Sigmoid colon (tissue), 7 donors: ENCODE measurements around the gene GRB10. TPM values are rescaled to one million over a fixed set of nuclear protein-coding genes. Genes with fewer than 3 reads are reported as not detected.
A peak's percentile ranks its signal among the peaks of the same experiment; 100 is the strongest.

ENCODE experiments used
- DNase-seq: peaks from one replicate; pipeline ENCODE4 v3.0.0-alpha.2; 2019
- H3K27ac ChIP-seq, 4 donors: fragments of 200-600 bp; sonication (generic); one replicate each; pipeline ENCODE4 v1.5.1; 2016 to 2019; ENCODE audit warnings: mild to moderate bottlenecking in 1 of 4
- H3K27me3 ChIP-seq, 3 donors: fragments of 200-600 bp; sonication (generic); one replicate each; pipeline ENCODE4 v1.5.1; 2019; ENCODE audit warnings: mild to moderate bottlenecking in 1 of 3
- H3K36me3 ChIP-seq, 4 donors: fragments of 200-600 bp; sonication (generic); one replicate each; pipeline ENCODE4 v1.5.1; 2016 to 2019
- H3K4me1 ChIP-seq, 4 donors: fragments of 200-600 bp; sonication (generic); one replicate each; pipeline ENCODE4 v1.5.1; 2017 to 2019
- H3K4me3 ChIP-seq, 4 donors: fragments of 200-600 bp; sonication (generic); one replicate each; pipeline ENCODE4 v1.5.1; 2017 to 2019; ENCODE audit warnings: mild to moderate bottlenecking in 2 of 4, moderate library complexity in 1 of 4
- H3K9me3 ChIP-seq, 4 donors: fragments of 200-600 bp in 3 of 4; sonication (generic) in 3 of 4; one replicate each; pipeline versions ENCODE4 v1.5.1 to v1.6.1; 2013 to 2019
- EP300 ChIP-seq, 4 donors: sonication (generic); formaldehyde crosslinking; IDR thresholded peaks; one replicate each; pipeline ENCODE4 v1.6.1; 2017; ENCODE audit warnings: antibody characterized with exemption in 4 of 4
- POLR2A ChIP-seq, 2 donors: fragments of 450-650 bp; IDR thresholded peaks; one replicate each; pipeline ENCODE4 v1.6.1; 2016; ENCODE audit warnings: antibody characterized with exemption in 2 of 2, mild to moderate bottlenecking in 2 of 2, moderate library complexity in 2 of 2
- POLR2AphosphoS5 ChIP-seq, 4 donors: sonication (generic); formaldehyde crosslinking; IDR thresholded peaks; one replicate each; pipeline ENCODE4 v1.6.1; 2017; ENCODE audit warnings: antibody characterized with exemption in 4 of 4
- WGBS, 2 donors: extraction: QIAGEN DNeasy Blood & Tissue Kit; methylation state at CpG; one replicate each; pipeline ENCODE4 v1.1.7; 2013; 5-methylcytosine and 5-hydroxymethylcytosine counted together
- intact Hi-C: fragments of 100-400 bp; cut with DNase I; formaldehyde crosslinking; loops from one replicate; pipeline ENCODE4 v1.15.1; 2023
- polyA plus RNA-seq, 3 donors: library from polyadenylated mRNA; stranded (reverse); fragments of 200-250 nt; gene quantifications; one replicate each; pipeline ENCODE4 v1.2.3, GENCODE V29; 2013
- total RNA-seq, 4 donors: library from RNA; depleted of rRNA; stranded (reverse); fragments of >200 nt; gene quantifications; one replicate each; pipeline ENCODE4 v1.1.0, GENCODE V29; 2016
- TF ChIP-seq, protein P1 (sequence below), 4 experiments: fragments of 450-650 bp in 3 of 4; fragments of 200-600 bp in 1 of 4; IDR thresholded peaks; one replicate each; pipeline ENCODE4 v1.5.1; 2016 to 2019; ENCODE audit warnings: antibody characterized with exemption in 4 of 4, mild to moderate bottlenecking in 3 of 4, moderate library complexity in 2 of 4
- donor health status: healthy with polysubstance abuse.
- donor health status: Bipolar disorder and iron deficiency.
- donor health status: healthy.

GRB10 gene
- total and polyA plus RNA-seq, 7 donors, result 2.1 to 83.6 (median 49.2) TPM

DNA sequence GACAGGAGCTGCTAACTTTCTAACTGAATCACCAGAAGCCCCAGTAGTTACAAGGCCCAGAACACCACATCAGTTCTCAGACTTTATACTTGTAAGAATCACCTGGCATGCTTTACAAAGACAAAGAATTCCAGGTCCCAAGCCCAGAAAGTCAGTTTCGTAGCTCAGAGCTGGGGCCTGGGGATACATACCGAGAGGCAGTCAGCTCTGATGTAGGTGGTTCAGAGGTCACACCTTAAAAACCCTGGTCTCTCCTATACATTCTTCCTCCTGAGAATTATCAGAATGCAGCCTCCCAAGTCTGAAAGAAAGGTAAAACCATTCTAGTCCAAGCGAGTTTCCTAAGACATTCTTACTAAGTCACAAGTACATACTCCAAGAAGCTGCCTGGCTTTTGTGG, 2.3 kb downstream of the GRB10 start:
- intact Hi-C loops, result no loop called here
- Histone ChIP-seq H3K27ac (peak overlapping the region in 1 of 4 donors; percentile 72), H3K4me1 (peaks cover 0 to 66% (median 59%) of the 10 kb centered on the region in 4 donors), H3K36me3 (no peaks in the 10 kb centered on the region), H3K4me3 (no peak overlapping the region), H3K27me3 (no peaks in the 10 kb centered on the region), H3K9me3 (no peaks in the 10 kb centered on the region)
- 94 to 95% methylated on average over 3 of the region's 3 CpGs for WGBS, 2 donors
- DNase-seq, result no peak
- TF ChIP-seq POLR2A (IDR thresholded peaks at IDR 0.05) (no peak), EP300 (IDR thresholded peaks at IDR 0.05) (no peak), POLR2AphosphoS5 (IDR thresholded peaks at IDR 0.05) (no peak)

DNA sequence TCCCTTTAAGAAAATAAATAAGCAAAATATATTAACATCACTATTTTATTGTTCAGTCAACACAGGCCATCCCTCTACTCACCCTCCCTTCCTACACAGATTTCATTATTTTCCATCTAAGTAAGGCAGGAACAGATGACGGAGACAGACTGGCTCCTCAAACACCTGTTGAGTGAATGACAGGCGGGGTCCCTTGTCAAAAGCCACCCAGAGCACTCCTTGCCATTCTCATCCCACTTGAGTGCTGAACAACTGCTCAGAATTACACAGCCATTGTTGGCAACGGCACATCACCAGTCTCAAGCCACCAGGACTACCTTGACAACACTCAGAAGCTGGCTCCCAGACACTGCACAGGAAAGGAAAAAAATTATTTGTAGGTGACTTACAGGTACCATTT, 3.3 kb downstream of the GRB10 start:
- Histone ChIP-seq H3K4me3 (no peak overlapping the region), H3K27me3 (no peaks in the 10 kb centered on the region), H3K27ac (no peak overlapping the region), H3K4me1 (peaks cover 0 to 64% (median 51%) of the 10 kb centered on the region in 4 donors), H3K36me3 (no peaks in the 10 kb centered on the region), H3K9me3 (no peaks in the 10 kb centered on the region)
- TF ChIP-seq, protein P1, sequence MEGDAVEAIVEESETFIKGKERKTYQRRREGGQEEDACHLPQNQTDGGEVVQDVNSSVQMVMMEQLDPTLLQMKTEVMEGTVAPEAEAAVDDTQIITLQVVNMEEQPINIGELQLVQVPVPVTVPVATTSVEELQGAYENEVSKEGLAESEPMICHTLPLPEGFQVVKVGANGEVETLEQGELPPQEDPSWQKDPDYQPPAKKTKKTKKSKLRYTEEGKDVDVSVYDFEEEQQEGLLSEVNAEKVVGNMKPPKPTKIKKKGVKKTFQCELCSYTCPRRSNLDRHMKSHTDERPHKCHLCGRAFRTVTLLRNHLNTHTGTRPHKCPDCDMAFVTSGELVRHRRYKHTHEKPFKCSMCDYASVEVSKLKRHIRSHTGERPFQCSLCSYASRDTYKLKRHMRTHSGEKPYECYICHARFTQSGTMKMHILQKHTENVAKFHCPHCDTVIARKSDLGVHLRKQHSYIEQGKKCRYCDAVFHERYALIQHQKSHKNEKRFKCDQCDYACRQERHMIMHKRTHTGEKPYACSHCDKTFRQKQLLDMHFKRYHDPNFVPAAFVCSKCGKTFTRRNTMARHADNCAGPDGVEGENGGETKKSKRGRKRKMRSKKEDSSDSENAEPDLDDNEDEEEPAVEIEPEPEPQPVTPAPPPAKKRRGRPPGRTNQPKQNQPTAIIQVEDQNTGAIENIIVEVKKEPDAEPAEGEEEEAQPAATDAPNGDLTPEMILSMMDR (IDR thresholded peaks at IDR 0.05), result no peak
- no peak for TF ChIP-seq POLR2A (IDR thresholded peaks at IDR 0.05)
- TF ChIP-seq POLR2AphosphoS5 (IDR thresholded peaks at IDR 0.05), result no peak
- no peak for TF ChIP-seq EP300 (IDR thresholded peaks at IDR 0.05)
- no peak for DNase-seq
- 69 to 90% methylated on average over 3 of the region's 3 CpGs for WGBS, 2 donors
- intact Hi-C loops, result no loop called here

DNA sequence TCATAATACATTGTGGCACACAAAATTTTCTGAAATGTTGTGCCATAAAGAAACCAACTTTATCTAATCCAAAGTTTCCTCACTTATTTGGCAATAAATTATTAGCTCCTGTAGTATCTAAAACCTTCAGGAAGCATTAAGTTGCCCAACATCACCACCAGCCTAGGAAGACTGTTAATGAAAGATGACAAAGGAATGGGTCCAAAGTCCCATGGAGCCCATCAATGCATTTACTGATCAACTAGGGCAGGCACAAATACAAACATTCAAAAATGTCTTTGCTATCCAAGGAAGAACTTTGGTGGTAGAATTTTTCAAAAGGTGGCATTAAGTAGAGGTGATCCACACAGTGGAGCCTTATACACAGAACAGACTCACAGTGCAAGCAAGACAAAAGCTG, 4.5 kb downstream of the GRB10 start:
- TF ChIP-seq EP300 (IDR thresholded peaks at IDR 0.05) (no peak), POLR2A (IDR thresholded peaks at IDR 0.05) (no peak), POLR2AphosphoS5 (IDR thresholded peaks at IDR 0.05) (no peak)
- TF ChIP-seq, protein P1 (IDR thresholded peaks at IDR 0.05), result no peak
- H3K27me3 ChIP-seq, result no peaks in the 10 kb centered on the region
- DNase-seq, result no peak
- no peak overlapping the region for H3K27ac ChIP-seq
- no peak overlapping the region for H3K4me3 ChIP-seq
- intact Hi-C loops, result no loop called here
- H3K9me3 ChIP-seq, result no peaks in the 10 kb centered on the region
- no peaks in the 10 kb centered on the region for H3K36me3 ChIP-seq
- H3K4me1 ChIP-seq, result peaks cover 0 to 52% (median 39%) of the 10 kb centered on the region in 4 donors

DNA sequence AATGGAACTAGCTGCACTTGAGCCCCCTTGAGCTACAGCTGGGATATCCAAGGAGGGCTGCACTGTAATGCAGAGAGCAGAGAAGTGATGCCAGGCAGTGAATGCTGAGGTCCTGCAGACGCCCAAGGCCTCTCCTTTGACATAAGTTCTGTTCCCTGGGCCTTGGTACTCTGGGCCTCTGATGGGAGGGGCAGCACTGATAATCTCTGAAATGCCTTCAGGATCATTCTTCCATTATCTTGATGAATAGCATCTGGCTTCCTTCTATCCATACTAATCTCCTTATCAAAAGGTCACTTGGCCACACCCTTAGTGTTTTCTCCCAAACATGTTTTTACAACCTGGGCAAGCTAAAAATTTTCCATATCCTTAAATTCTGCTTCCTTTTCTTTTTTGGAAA, 6.9 kb downstream of the GRB10 start:
- TF ChIP-seq POLR2A (IDR thresholded peaks at IDR 0.05) (no peak), EP300 (IDR thresholded peaks at IDR 0.05) (no peak), POLR2AphosphoS5 (IDR thresholded peaks at IDR 0.05) (no peak)
- TF ChIP-seq, protein P1 (IDR thresholded peaks at IDR 0.05), result no peak
- WGBS, 2 donors, result 55 to 68% methylated on average over 1 of the region's 1 CpG
- no peaks in the 10 kb centered on the region for H3K36me3 ChIP-seq
- H3K4me3 ChIP-seq, result no peak overlapping the region
- peaks cover 0 to 45% (median 30%) of the 10 kb centered on the region in 4 donors for H3K4me1 ChIP-seq
- H3K9me3 ChIP-seq, result no peaks in the 10 kb centered on the region
- intact Hi-C loops, result no loop called here
- DNase-seq, result no peak
- H3K27ac ChIP-seq, result no peak overlapping the region
- no peaks in the 10 kb centered on the region for H3K27me3 ChIP-seq

DNA sequence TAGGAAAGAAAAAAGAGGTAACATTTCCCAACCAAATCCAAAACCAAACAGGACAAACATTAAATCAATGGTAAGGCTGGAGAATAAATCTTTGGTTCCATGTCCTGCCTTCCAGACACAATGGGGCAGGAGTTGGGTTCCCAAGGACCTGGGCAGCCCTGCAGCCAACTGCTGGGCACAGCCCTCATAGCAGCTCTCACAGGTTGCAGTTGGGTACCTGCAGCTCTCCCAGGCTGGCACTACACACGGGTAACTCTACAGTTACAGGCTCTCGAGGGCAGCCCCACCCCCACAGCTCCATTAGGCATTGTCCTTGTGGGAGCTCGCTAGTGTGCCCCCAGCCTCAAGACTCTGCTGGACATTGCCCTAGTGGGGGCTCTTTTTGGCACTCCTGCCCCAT, 7.5 kb downstream of the GRB10 start:
- Histone ChIP-seq H3K4me3 (no peak overlapping the region), H3K27ac (no peak overlapping the region), H3K36me3 (no peaks in the 10 kb centered on the region), H3K4me1 (peaks cover 0 to 39% (median 28%) of the 10 kb centered on the region in 4 donors), H3K27me3 (no peaks in the 10 kb centered on the region), H3K9me3 (no peaks in the 10 kb centered on the region)
- WGBS, 2 donors, result 87 to 92% methylated on average over 3 of the region's 3 CpGs
- no peak for DNase-seq
- TF ChIP-seq, protein P1 (IDR thresholded peaks at IDR 0.05), result no peak
- TF ChIP-seq POLR2A (IDR thresholded peaks at IDR 0.05) (no peak), POLR2AphosphoS5 (IDR thresholded peaks at IDR 0.05) (no peak), EP300 (IDR thresholded peaks at IDR 0.05) (no peak)
- intact Hi-C loops, result no loop called here
